ENCODE data around the gene RNU5B-1.
A peak's percentile ranks its signal among the peaks of the same experiment; 100 is the strongest.

Gene RNU5B-1

GRCh38 chr15:65328506-65329287 lies 24.2 kb downstream of the RNU5B-1 start:
- no peak for DNase-seq

GRCh38 chr15:65329288-65329983 lies 25.0 kb downstream of the RNU5B-1 start:
- DNase-seq, result no peak

- DNase-seq, result no peak
These were observed 25.7 kb downstream of the RNU5B-1 start for GRCh38 chr15:65329984-65330735.

- DNase-seq, result no peak
These were observed 26.6 kb downstream of the RNU5B-1 start for GRCh38 chr15:65330934-65331645.

GRCh38 chr15:65331811-65332210 lies 27.3 kb downstream of the RNU5B-1 start:
- peak in 1 of 14 donors; percentile 2 for DNase-seq

- DNase-seq, result no peak
These were observed 28.1 kb downstream of the RNU5B-1 start for GRCh38 chr15:65332391-65333147.

GRCh38 chr15:65333148-65333820 lies 28.8 kb downstream of the RNU5B-1 start:
- no peak for DNase-seq

- DNase-seq, result peak in 1 of 14 donors; percentile 30
These were observed 29.4 kb downstream of the RNU5B-1 start for GRCh38 chr15:65333856-65334255.

GRCh38 chr15:65334586-65335231 lies 30.2 kb downstream of the RNU5B-1 start:
- DNase-seq, result no peak

GRCh38 chr15:65335278-65336055 lies 31.0 kb downstream of the RNU5B-1 start:
- DNase-seq, result no peak

- no peak for DNase-seq
These were observed 32.3 kb downstream of the RNU5B-1 start for GRCh38 chr15:65336493-65337435.

GRCh38 chr15:65337436-65338070 lies 33.1 kb downstream of the RNU5B-1 start:
- no peak for DNase-seq

GRCh38 chr15:65338366-65338765 lies 33.9 kb downstream of the RNU5B-1 start:
- DNase-seq, result no peak

GRCh38 chr15:65338823-65339222 lies 34.3 kb downstream of the RNU5B-1 start:
- no peak for DNase-seq

- DNase-seq, result no peak
These were observed 34.9 kb downstream of the RNU5B-1 start for GRCh38 chr15:65339416-65339815.

- no peak for DNase-seq
These were observed 35.4 kb downstream of the RNU5B-1 start for GRCh38 chr15:65339920-65340319.

- no peak for DNase-seq
These were observed 38.0 kb downstream of the RNU5B-1 start for GRCh38 chr15:65342493-65342892.

- DNase-seq, result no peak
These were observed 39.0 kb downstream of the RNU5B-1 start for GRCh38 chr15:65343374-65343981.

Data from C1 segment of cervical spinal cord (tissue), 14 donors.